IMR-90 (cell line): Measurements from ENCODE around the gene AQP12A. TPM values are rescaled to one million over a fixed set of nuclear protein-coding genes. Genes with fewer than 3 reads are reported as not detected.

Experiments
- ATAC-seq: fragments of 200-7000 bp; cut with Tn5 transposase; 2 replicates; pipeline ENCODE4 v1.9.1; 2020; ENCODE audit warnings: low read depth, mild to moderate bottlenecking, moderate library complexity
- BruUV-seq: library from RNA; stranded (reverse); fragments of 400-500 nt; replicated peaks from 2 replicates; lab custom pipeline; 2021; lab: Mats Ljungman, UMichigan
- CTCF ChIA-PET: fragments of 300-600 bp; formaldehyde crosslinking; extraction: SDS; loops from one replicate; lab custom pipeline; 2021; ENCODE audit warnings: antibody characterized with exemption; lab: Yijun Ruan, JAX
- POLR2A ChIA-PET: fragments of 300-600 bp; sonication (Branson Sonifier 250); formaldehyde crosslinking; loops from one replicate; lab custom pipeline; 2022; ENCODE audit warnings: antibody characterized with exemption; ENCODE audit not compliant: unreplicated experiment; lab: Charles Lee
- DNase-seq: peaks from one replicate; pipeline ENCODE4 v3.0.0; 2013
- H2AFZ ChIP-seq: replicated peaks from 2 replicates; pipeline ENCODE3; 2013; ENCODE audit warnings: low read length, mild to moderate bottlenecking; ENCODE audit not compliant: poor library complexity
- H2AK5ac ChIP-seq: 2 replicates; pipeline ENCODE4 v1.6.1; 2013; ENCODE audit warnings: low read depth, low read length, inconsistent platforms
- H2AK9ac ChIP-seq: replicated peaks from 2 replicates; pipeline ENCODE3; 2013; ENCODE audit warnings: mild to moderate bottlenecking, low read depth, low read length, moderate library complexity; ENCODE audit not compliant: poor library complexity
- H2BK120ac ChIP-seq: 2 replicates; pipeline ENCODE4 v1.6.1; 2013; ENCODE audit warnings: low read depth, low read length, inconsistent platforms
- H2BK15ac ChIP-seq: 3 replicates; pipeline ENCODE4 v1.6.1; 2013; ENCODE audit warnings: low read depth, low read length, inconsistent platforms
- H2BK20ac ChIP-seq: 2 replicates; pipeline ENCODE4 v1.6.1; 2013; ENCODE audit warnings: low read depth, mild to moderate bottlenecking, inconsistent platforms, low read length, moderate library complexity
- H2BK5ac ChIP-seq: 2 replicates; pipeline ENCODE4 v1.6.1; 2013; ENCODE audit warnings: mild to moderate bottlenecking, low read depth, low read length, inconsistent platforms; ENCODE audit not compliant: poor library complexity, severe bottlenecking
- H3K14ac ChIP-seq: replicated peaks from 2 replicates; pipeline ENCODE4 v1.6.1; 2013; ENCODE audit warnings: low read depth, low read length, inconsistent platforms
- H3K18ac ChIP-seq: 2 replicates; pipeline ENCODE4 v1.6.1; 2013; ENCODE audit warnings: low read depth, low read length, control low read depth
- H3K23ac ChIP-seq: 2 replicates; pipeline ENCODE4 v1.6.1; 2013; ENCODE audit warnings: low read depth, low read length, inconsistent platforms
- H3K27ac ChIP-seq: 2 replicates; pipeline ENCODE4 v1.5.1; 2013; ENCODE audit warnings: mild to moderate bottlenecking, control low read depth, low read length; ENCODE audit not compliant: insufficient read depth
- H3K27me3 ChIP-seq: 2 replicates; pipeline ENCODE4 v1.6.1; 2013; ENCODE audit warnings: low read length; ENCODE audit not compliant: control insufficient read depth, insufficient read depth
- H3K36me3 ChIP-seq: 2 replicates; pipeline ENCODE4 v1.6.1; 2013; ENCODE audit warnings: low read length, mixed read lengths; ENCODE audit not compliant: control insufficient read depth, insufficient read depth
- H3K4ac ChIP-seq: 2 replicates; pipeline ENCODE4 v1.6.1; 2013; ENCODE audit warnings: low read depth, low read length, inconsistent platforms
- H3K4me1 ChIP-seq: 2 replicates; pipeline ENCODE4 v1.6.1; 2013; ENCODE audit warnings: low read length, mixed read lengths; ENCODE audit not compliant: control insufficient read depth, insufficient read depth
- H3K4me2 ChIP-seq: 2 replicates; pipeline ENCODE4 v1.6.1; 2013; ENCODE audit warnings: low read depth, mild to moderate bottlenecking, control low read depth, low read length, moderate library complexity
- H3K4me3 ChIP-seq: 2 replicates; pipeline ENCODE4 v1.5.1; 2013; ENCODE audit warnings: low read depth, mild to moderate bottlenecking, control low read depth, low read length, moderate library complexity; ENCODE audit not compliant: insufficient read depth
- H3K56ac ChIP-seq: 2 replicates; pipeline ENCODE4 v1.6.1; 2013; ENCODE audit warnings: low read length, inconsistent platforms; ENCODE audit not compliant: insufficient read depth; ENCODE audit errors: extremely low read depth
- H3K79me1 ChIP-seq, 2 experiments: 2 replicates each; pipeline ENCODE4 v1.6.1; 2013; ENCODE audit warnings: low read length in 2 of 2, inconsistent platforms in 1 of 2, low read depth in 1 of 2
- H3K9ac ChIP-seq: 2 replicates; pipeline ENCODE4 v1.6.1; 2013; ENCODE audit warnings: low read depth, low read length, control low read depth
- H3K9me1 ChIP-seq: 2 replicates; pipeline ENCODE4 v1.6.1; 2013; ENCODE audit warnings: low read length, inconsistent platforms; ENCODE audit not compliant: insufficient read depth
- H3K9me3 ChIP-seq: 2 replicates; pipeline ENCODE4 v1.6.1; 2013; ENCODE audit warnings: low read length; ENCODE audit not compliant: control insufficient read depth, insufficient read depth
- H4K20me1 ChIP-seq: 2 replicates; pipeline ENCODE4 v1.6.1; 2013; ENCODE audit warnings: low read length, inconsistent platforms; ENCODE audit not compliant: insufficient read depth
- H4K5ac ChIP-seq: 2 replicates; pipeline ENCODE4 v1.6.1; 2013; ENCODE audit warnings: mild to moderate bottlenecking, low read depth, low read length, control low read depth
- H4K8ac ChIP-seq, 2 experiments: 2 replicates each; pipeline ENCODE4 v1.6.1; 2013; ENCODE audit warnings: low read depth in 2 of 2, low read length in 2 of 2, control low read depth in 1 of 2, inconsistent platforms in 1 of 2
- H4K91ac ChIP-seq: 2 replicates; pipeline ENCODE4 v1.6.1; 2013; ENCODE audit warnings: low read depth, low read length, inconsistent platforms; ENCODE audit not compliant: insufficient read depth
- MAFK ChIP-seq: IDR thresholded peaks from 2 replicates; pipeline ENCODE4 v1.6.1; 2012; ENCODE audit warnings: low read depth, low read length, improper control_type of control experiment
- POLR2A ChIP-seq: IDR thresholded peaks from 2 replicates; pipeline ENCODE4 v1.6.1; 2012; ENCODE audit warnings: mild to moderate bottlenecking, low read depth, low read length
- WGBS, 2 experiments: methylation state at CpG; one replicate each; pipeline versions ENCODE4 v1.1.5 to v1.1.7; 2013; ENCODE audit warnings: missing lambda C conversion rate in 2 of 2; ENCODE audit not compliant: insufficient read length in 1 of 2; ENCODE audit errors: extremely low coverage in 2 of 2; 5-methylcytosine and 5-hydroxymethylcytosine counted together
- dilution Hi-C: fragments of 300-500 bp; cut with HindIII; formaldehyde crosslinking; loops from one replicate; pipeline ENCODE4 v1.14.3; 2018; ENCODE audit warnings: low sequenced_read_pairs; ENCODE audit not compliant: unreplicated experiment
- in situ Hi-C: fragments of 300-500 bp; cut with MboI; formaldehyde crosslinking; loops from 3 replicates; pipeline ENCODE4 v1.14.3; 2019; ENCODE audit warnings: low sequenced_read_pairs, inconsistent platforms, mixed read lengths
- intact Hi-C: fragments of 100-400 bp; cut with micrococcal nuclease; formaldehyde crosslinking; loops from 2 replicates; pipeline ENCODE4 v1.10.0; 2022
- polyA plus RNA-seq, 3 experiments: library from polyadenylated mRNA; depleted of rRNA; stranded (reverse); fragments of >200 nt; gene quantifications; 2 replicates each; pipeline ENCODE4 v1.2.3, GENCODE V29; 2012; ENCODE audit warnings: low replicate concordance in 1 of 3
- total RNA-seq: library from RNA; depleted of rRNA; stranded (reverse); fragments of >200 nt; gene quantifications from 2 replicates; pipeline ENCODE4 v1.2.3, GENCODE V29; 2012

The AQP12A gene
- total and polyA plus RNA-seq, 2 of the 4 experiments (the other 2 are of a cell fraction), result not detected

- Histone ChIP-seq H3K79me1 (no peaks in the 10 kb centered on the region), H3K4me2 (no peak overlapping the region), H3K4me3 (no peak overlapping the region), H3K23ac (no peak overlapping the region), H3K9me1 (no peaks in the 10 kb centered on the region), H3K27me3 (peaks cover 46% of the 10 kb centered on the region), H4K8ac (no peak overlapping the region), H3K4ac (no peak overlapping the region), H3K9ac (no peak overlapping the region), H4K20me1 (no peaks in the 10 kb centered on the region), H3K27ac (no peak overlapping the region), H3K4me1 (no peaks in the 10 kb centered on the region), H3K14ac (no peak overlapping the region), H4K5ac (no peak overlapping the region), H2BK20ac (no peak overlapping the region), H2AFZ (no peak overlapping the region), H2BK120ac (no peak overlapping the region), H3K56ac (no peak overlapping the region), H4K91ac (no peak overlapping the region), H3K36me3 (no peaks in the 10 kb centered on the region), H3K18ac (no peak overlapping the region), H2AK9ac (no peak overlapping the region), H2BK15ac (no peak overlapping the region), H3K9me3 (no peaks in the 10 kb centered on the region), H2BK5ac (no peak overlapping the region), H2AK5ac (no peak overlapping the region)
- ChIA-PET CTCF (no interaction called here), POLR2A (no interaction called here)
- in situ Hi-C loops (loop anchor here (5.0 kb wide), 1 partner anchor 191 kb away; no protein-coding TSS in a partner anchor), dilution Hi-C loops (no loop called here), intact Hi-C loops (no loop called here)
- 64% methylated on average over 3 of the region's 10 CpGs; no CpG with 5 or more reads in 1 of the 2 experiments for WGBS, 2 experiments
- TF ChIP-seq POLR2A, result no peak
- no peak for TF ChIP-seq MAFK
- DNase-seq (no peak), ATAC-seq (no peak)
- BruUV-seq, result no TSS peak
Measured at GRCh38 chr2:240707821-240708220, 16.2 kb downstream of the AQP12A start.
